Measurements from ENCODE around the gene TNFRSF19.

DNA sequence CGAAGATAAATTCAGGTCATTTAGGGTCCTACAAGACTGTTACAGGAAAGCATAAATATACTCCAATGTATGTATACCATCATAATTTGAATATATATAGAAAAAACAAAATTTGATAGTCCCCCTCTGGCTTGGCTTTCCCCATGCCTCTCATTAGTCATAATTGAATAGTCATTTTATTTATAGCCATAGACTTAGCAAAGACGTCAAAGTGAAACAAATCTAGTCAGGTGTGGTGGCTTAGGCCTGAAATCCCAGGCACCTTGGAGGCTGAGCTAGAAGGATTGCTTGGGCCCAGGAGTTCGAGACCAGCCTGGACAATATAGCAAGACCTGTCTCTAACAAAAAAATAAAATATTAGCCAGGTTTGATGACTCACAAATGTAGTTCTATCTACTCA lies 141.1 kb downstream of the TNFRSF19 start:
- no peak for TF ChIP-seq CTCF (tag by site-specific recombination; IDR thresholded peaks at IDR 0.05)
- TF ChIP-seq ZNF510 (tag by site-specific recombination; IDR thresholded peaks at IDR 0.05; ENCODE audit: insufficient replicate concordance) = no peak
- no peak for TF ChIP-seq ZNF449 (tag by site-specific recombination; IDR thresholded peaks at IDR 0.05)
- no peak for TF ChIP-seq ZNF426 (tag by site-specific recombination; IDR thresholded peaks at IDR 0.05)
- TF ChIP-seq SP2 (tag by site-specific recombination; IDR thresholded peaks at IDR 0.05) = no peak
- TF ChIP-seq ZNF248 (tag by site-specific recombination; IDR thresholded peaks at IDR 0.05) = no peak
- TF ChIP-seq, protein P1, sequence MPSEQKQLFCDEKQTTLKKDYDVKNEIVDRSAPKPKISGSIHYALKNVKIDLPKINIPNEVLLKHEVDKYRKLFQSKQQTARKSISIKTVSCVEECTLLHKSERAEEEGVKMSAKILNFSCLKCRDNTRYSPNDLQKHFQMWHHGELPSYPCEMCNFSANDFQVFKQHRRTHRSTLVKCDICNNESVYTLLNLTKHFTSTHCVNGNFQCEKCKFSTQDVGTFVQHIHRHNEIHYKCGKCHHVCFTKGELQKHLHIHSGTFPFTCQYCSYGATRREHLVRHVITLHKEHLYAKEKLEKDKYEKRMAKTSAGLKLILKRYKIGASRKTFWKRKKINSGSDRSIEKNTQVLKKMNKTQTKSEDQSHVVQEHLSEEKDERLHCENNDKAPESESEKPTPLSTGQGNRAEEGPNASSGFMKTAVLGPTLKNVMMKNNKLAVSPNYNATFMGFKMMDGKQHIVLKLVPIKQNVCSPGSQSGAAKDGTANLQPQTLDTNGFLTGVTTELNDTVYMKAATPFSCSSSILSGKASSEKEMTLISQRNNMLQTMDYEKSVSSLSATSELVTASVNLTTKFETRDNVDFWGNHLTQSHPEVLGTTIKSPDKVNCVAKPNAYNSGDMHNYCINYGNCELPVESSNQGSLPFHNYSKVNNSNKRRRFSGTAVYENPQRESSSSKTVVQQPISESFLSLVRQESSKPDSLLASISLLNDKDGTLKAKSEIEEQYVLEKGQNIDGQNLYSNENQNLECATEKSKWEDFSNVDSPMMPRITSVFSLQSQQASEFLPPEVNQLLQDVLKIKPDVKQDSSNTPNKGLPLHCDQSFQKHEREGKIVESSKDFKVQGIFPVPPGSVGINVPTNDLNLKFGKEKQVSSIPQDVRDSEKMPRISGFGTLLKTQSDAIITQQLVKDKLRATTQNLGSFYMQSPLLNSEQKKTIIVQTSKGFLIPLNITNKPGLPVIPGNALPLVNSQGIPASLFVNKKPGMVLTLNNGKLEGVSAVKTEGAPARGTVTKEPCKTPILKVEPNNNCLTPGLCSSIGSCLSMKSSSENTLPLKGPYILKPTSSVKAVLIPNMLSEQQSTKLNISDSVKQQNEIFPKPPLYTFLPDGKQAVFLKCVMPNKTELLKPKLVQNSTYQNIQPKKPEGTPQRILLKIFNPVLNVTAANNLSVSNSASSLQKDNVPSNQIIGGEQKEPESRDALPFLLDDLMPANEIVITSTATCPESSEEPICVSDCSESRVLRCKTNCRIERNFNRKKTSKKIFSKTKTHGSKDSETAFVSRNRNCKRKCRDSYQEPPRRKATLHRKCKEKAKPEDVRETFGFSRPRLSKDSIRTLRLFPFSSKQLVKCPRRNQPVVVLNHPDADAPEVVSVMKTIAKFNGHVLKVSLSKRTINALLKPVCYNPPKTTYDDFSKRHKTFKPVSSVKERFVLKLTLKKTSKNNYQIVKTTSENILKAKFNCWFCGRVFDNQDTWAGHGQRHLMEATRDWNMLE (tag by site-specific recombination; conservative IDR thresholded peaks at IDR 0.05; ENCODE audit: low read depth) = no peak
- no peak for TF ChIP-seq ZNF530 (tag by site-specific recombination; IDR thresholded peaks at IDR 0.05; ENCODE audit: low read depth)
- TF ChIP-seq ZNF274 (IDR thresholded peaks at IDR 0.05; ENCODE audit: low read length) = no peak
- no peak for TF ChIP-seq ZNF274 (tag by site-specific recombination; IDR thresholded peaks at IDR 0.05; ENCODE audit: borderline replicate concordance)

All from HEK293 (cell line).